K562 (cell line): ENCODE data around the gene ASIC3. TPM values are rescaled to one million over a fixed set of nuclear protein-coding genes. Genes with fewer than 3 reads are reported as not detected.

Experiments used
- CCNT2 ChIP-seq: IDR thresholded peaks from 2 replicates; pipeline ENCODE4 v1.6.1; 2011; ENCODE audit warnings: borderline replicate concordance, low read depth, mild to moderate bottlenecking, moderate library complexity, mixed read lengths, low read length; ENCODE audit not compliant: insufficient read length; ENCODE audit errors: extremely low read depth
- FOSL1 ChIP-seq: fragments of 200-800 bp; sonication (Bioruptor generic); conservative IDR thresholded peaks from 2 replicates; pipeline ENCODE4 v1.6.1; 2016; ENCODE audit warnings: missing genetic modification characterization, missing compliant biosample characterization
- GABPB2 ChIP-seq: fragments of 250-450 bp; sonication (Bioruptor Pico); conservative IDR thresholded peaks from 2 replicates; pipeline ENCODE4 v1.5.1; 2021; ENCODE audit warnings: mild to moderate bottlenecking
- PRMT5 ChIP-seq: sonication (generic); formaldehyde crosslinking; IDR thresholded peaks from 2 replicates; pipeline ENCODE4 v1.5.0; 2020; ENCODE audit warnings: missing genetic modification reagents
- RAD21 ChIP-seq, 2 experiments: fragments of 250-450 bp in 1 of 2; fragments of 450-650 bp in 1 of 2; sonication (Bioruptor Pico) in 1 of 2; formaldehyde crosslinking in 1 of 2; IDR thresholded peaks in 1 of 2; conservative IDR thresholded peaks in 1 of 2; 2 replicates each; pipeline versions ENCODE4 v1.4.0 to v1.8.0; 2020 to 2022; ENCODE audit warnings: mild to moderate bottlenecking in 2 of 2, moderate library complexity in 1 of 2
- SMAD1 ChIP-seq: fragments of 150-350 bp; IDR thresholded peaks from 2 replicates; pipeline ENCODE4 v1.6.1; 2014; ENCODE audit warnings: low read length, low read depth; ENCODE audit not compliant: partially characterized antibody
- SMAD2 ChIP-seq: fragments of 150-350 bp; IDR thresholded peaks from 2 replicates; pipeline ENCODE4 v1.6.1; 2014; ENCODE audit warnings: low read depth, mild to moderate bottlenecking, low read length
- SMARCB1 ChIP-seq: IDR thresholded peaks from 2 replicates; pipeline ENCODE4 v1.6.1; 2011; ENCODE audit warnings: improper control_type of control experiment, low read depth; ENCODE audit not compliant: insufficient read length
- SREBF1 ChIP-seq: fragments of 150-350 bp; IDR thresholded peaks from 2 replicates; pipeline ENCODE4 v1.6.1; 2014; ENCODE audit warnings: antibody characterized with exemption, low read depth, low read length, borderline replicate concordance
- polyA plus RNA-seq, 8 experiments: library from polyadenylated mRNA; depleted of rRNA in 4 of 8; stranded (reverse) in 5 of 8; unstranded in 3 of 8; fragments of >200 nt; fragmentation: Nextera tagmentation in 2 of 8; fragmentation: Illumina TruSeq in 1 of 8; extraction: Ambion mirVana in 2 of 8; extraction: Trizol in 1 of 8; gene quantifications; 2 replicates each; pipeline versions ENCODE4 v1.2.1 to v1.2.3, GENCODE V29; 2011 to 2014; ENCODE audit warnings: inconsistent platforms in 1 of 8, missing spikeins in 1 of 8
- total RNA-seq, 7 experiments: library from RNA; depleted of rRNA in 6 of 7; stranded (reverse); fragments of >200 nt in 6 of 7; fragmentation: Illumina TruSeq in 2 of 7; extraction: Trizol in 2 of 7; gene quantifications; 2 replicates each; pipeline versions ENCODE4 v1.2.1 to v1.2.3, GENCODE V29; 2011 to 2021; ENCODE audit warnings: low replicate concordance in 1 of 7
- TF ChIP-seq, protein P1 (sequence below): fragments of 200-600 bp; sonication (generic); IDR thresholded peaks from one replicate; pipeline ENCODE4 v1.6.1; 2012; ENCODE audit warnings: mild to moderate bottlenecking, low read depth, low read length, inconsistent platforms
- TF ChIP-seq, protein P2 (sequence below): sonication (generic); formaldehyde crosslinking; IDR thresholded peaks from 2 replicates; pipeline ENCODE4 v1.8.0; 2022; ENCODE audit warnings: missing genetic modification reagents, mild to moderate bottlenecking, borderline replicate concordance
- TF ChIP-seq, protein P3 (sequence below): IDR thresholded peaks from 2 replicates; pipeline ENCODE4 v1.6.1; 2016; ENCODE audit warnings: missing genetic modification characterization, missing compliant biosample characterization
- TF ChIP-seq, protein P4 (sequence below): fragments of 250-450 bp; sonication (Bioruptor Pico); IDR thresholded peaks from 2 replicates; pipeline ENCODE4 v1.8.0; 2021; ENCODE audit warnings: moderate library complexity, mild to moderate bottlenecking, inconsistent platforms
- TF ChIP-seq, protein P5 (sequence below): sonication (generic); formaldehyde crosslinking; IDR thresholded peaks from 2 replicates; pipeline ENCODE4 v1.9.0; 2022; ENCODE audit warnings: mild to moderate bottlenecking, missing genetic modification reagents

ASIC3 gene
- total and polyA plus RNA-seq, 9 of the 15 experiments (the other 6 are each of a cell fraction or from before 2014, with no cell fraction given), result 0.11 to 5.0 (median 0.87) TPM

DNA sequence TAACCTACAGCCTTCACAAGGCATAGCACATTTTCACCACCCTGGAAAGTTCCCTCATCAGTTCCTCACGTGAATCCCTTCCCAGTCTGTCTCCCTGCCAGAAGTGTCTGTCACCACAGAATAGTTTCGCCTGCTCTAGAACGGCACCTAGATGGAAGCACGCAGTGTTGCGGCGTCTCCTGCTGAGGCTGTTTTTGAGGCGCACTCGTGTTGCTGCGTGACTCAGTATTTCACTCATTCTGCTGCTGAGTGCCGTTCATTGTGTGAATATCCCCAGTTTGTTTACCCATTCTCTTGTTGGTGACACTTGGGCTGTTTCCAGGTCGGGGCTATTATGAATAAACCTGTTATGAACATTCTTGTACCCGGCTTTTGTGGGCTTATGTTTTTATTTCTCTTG lies 44.8 kb upstream of the ASIC3 start (continued):
- TF ChIP-seq, protein P1, sequence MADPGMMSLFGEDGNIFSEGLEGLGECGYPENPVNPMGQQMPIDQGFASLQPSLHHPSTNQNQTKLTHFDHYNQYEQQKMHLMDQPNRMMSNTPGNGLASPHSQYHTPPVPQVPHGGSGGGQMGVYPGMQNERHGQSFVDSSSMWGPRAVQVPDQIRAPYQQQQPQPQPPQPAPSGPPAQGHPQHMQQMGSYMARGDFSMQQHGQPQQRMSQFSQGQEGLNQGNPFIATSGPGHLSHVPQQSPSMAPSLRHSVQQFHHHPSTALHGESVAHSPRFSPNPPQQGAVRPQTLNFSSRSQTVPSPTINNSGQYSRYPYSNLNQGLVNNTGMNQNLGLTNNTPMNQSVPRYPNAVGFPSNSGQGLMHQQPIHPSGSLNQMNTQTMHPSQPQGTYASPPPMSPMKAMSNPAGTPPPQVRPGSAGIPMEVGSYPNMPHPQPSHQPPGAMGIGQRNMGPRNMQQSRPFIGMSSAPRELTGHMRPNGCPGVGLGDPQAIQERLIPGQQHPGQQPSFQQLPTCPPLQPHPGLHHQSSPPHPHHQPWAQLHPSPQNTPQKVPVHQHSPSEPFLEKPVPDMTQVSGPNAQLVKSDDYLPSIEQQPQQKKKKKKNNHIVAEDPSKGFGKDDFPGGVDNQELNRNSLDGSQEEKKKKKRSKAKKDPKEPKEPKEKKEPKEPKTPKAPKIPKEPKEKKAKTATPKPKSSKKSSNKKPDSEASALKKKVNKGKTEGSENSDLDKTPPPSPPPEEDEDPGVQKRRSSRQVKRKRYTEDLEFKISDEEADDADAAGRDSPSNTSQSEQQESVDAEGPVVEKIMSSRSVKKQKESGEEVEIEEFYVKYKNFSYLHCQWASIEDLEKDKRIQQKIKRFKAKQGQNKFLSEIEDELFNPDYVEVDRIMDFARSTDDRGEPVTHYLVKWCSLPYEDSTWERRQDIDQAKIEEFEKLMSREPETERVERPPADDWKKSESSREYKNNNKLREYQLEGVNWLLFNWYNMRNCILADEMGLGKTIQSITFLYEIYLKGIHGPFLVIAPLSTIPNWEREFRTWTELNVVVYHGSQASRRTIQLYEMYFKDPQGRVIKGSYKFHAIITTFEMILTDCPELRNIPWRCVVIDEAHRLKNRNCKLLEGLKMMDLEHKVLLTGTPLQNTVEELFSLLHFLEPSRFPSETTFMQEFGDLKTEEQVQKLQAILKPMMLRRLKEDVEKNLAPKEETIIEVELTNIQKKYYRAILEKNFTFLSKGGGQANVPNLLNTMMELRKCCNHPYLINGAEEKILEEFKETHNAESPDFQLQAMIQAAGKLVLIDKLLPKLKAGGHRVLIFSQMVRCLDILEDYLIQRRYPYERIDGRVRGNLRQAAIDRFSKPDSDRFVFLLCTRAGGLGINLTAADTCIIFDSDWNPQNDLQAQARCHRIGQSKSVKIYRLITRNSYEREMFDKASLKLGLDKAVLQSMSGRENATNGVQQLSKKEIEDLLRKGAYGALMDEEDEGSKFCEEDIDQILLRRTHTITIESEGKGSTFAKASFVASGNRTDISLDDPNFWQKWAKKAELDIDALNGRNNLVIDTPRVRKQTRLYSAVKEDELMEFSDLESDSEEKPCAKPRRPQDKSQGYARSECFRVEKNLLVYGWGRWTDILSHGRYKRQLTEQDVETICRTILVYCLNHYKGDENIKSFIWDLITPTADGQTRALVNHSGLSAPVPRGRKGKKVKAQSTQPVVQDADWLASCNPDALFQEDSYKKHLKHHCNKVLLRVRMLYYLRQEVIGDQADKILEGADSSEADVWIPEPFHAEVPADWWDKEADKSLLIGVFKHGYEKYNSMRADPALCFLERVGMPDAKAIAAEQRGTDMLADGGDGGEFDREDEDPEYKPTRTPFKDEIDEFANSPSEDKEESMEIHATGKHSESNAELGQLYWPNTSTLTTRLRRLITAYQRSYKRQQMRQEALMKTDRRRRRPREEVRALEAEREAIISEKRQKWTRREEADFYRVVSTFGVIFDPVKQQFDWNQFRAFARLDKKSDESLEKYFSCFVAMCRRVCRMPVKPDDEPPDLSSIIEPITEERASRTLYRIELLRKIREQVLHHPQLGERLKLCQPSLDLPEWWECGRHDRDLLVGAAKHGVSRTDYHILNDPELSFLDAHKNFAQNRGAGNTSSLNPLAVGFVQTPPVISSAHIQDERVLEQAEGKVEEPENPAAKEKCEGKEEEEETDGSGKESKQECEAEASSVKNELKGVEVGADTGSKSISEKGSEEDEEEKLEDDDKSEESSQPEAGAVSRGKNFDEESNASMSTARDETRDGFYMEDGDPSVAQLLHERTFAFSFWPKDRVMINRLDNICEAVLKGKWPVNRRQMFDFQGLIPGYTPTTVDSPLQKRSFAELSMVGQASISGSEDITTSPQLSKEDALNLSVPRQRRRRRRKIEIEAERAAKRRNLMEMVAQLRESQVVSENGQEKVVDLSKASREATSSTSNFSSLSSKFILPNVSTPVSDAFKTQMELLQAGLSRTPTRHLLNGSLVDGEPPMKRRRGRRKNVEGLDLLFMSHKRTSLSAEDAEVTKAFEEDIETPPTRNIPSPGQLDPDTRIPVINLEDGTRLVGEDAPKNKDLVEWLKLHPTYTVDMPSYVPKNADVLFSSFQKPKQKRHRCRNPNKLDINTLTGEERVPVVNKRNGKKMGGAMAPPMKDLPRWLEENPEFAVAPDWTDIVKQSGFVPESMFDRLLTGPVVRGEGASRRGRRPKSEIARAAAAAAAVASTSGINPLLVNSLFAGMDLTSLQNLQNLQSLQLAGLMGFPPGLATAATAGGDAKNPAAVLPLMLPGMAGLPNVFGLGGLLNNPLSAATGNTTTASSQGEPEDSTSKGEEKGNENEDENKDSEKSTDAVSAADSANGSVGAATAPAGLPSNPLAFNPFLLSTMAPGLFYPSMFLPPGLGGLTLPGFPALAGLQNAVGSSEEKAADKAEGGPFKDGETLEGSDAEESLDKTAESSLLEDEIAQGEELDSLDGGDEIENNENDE, result no peak
- TF ChIP-seq SMAD1 (no peak), CCNT2 (no peak), SMAD2 (no peak), SMARCB1 (no peak), PRMT5 (CRISPR knock-in tag) (no peak), GABPB2 (no peak), SREBF1 (no peak), RAD21 (CRISPR knock-in tag; conservative IDR thresholded peaks at IDR 0.05 in 1 of 2, IDR thresholded peaks at IDR 0.05 in 1 of 2) (peak in 1 of 2 experiments; percentile 51; a peak in 2 of 4 replicates), FOSL1 (tag) (peak; percentile 63)
- TF ChIP-seq, protein P2, sequence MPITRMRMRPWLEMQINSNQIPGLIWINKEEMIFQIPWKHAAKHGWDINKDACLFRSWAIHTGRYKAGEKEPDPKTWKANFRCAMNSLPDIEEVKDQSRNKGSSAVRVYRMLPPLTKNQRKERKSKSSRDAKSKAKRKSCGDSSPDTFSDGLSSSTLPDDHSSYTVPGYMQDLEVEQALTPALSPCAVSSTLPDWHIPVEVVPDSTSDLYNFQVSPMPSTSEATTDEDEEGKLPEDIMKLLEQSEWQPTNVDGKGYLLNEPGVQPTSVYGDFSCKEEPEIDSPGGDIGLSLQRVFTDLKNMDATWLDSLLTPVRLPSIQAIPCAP, result no peak
- TF ChIP-seq, protein P3, sequence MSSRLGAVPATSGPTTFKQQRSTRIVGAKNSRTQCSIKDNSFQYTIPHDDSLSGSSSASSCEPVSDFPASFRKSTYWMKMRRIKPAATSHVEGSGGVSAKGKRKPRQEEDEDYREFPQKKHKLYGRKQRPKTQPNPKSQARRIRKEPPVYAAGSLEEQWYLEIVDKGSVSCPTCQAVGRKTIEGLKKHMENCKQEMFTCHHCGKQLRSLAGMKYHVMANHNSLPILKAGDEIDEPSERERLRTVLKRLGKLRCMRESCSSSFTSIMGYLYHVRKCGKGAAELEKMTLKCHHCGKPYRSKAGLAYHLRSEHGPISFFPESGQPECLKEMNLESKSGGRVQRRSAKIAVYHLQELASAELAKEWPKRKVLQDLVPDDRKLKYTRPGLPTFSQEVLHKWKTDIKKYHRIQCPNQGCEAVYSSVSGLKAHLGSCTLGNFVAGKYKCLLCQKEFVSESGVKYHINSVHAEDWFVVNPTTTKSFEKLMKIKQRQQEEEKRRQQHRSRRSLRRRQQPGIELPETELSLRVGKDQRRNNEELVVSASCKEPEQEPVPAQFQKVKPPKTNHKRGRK, result no peak
- TF ChIP-seq, protein P4, sequence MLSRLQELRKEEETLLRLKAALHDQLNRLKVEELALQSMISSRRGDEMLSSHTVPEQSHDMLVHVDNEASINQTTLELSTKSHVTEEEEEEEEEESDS (CRISPR knock-in tag), result no peak
- TF ChIP-seq, protein P5, sequence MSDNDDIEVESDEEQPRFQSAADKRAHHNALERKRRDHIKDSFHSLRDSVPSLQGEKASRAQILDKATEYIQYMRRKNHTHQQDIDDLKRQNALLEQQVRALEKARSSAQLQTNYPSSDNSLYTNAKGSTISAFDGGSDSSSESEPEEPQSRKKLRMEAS (CRISPR knock-in tag), result no peak
